ENCODE measurements around the gene TBC1D5.

Gene TBC1D5

GRCh38 chr3:17645074-17645698 lies 97.2 kb downstream of the TBC1D5 start:
- H3K4me3 Mint-ChIP-seq = no peak overlapping the region
- no peaks in the 10 kb centered on the region for H3K27me3 Mint-ChIP-seq (ENCODE audit: low read depth, poor library complexity)
- TF ChIP-seq CTCF (IDR thresholded peaks at IDR 0.05) = peak; percentile 64
- H3K36me3 Mint-ChIP-seq (ENCODE audit: low read depth) = no peaks in the 10 kb centered on the region
- H3K27ac Mint-ChIP-seq = no peak overlapping the region
- DNase-seq = peak; percentile 7
- H3K9me3 Mint-ChIP-seq = no peaks in the 10 kb centered on the region
- H3K4me1 Mint-ChIP-seq = no peaks in the 10 kb centered on the region

- TF ChIP-seq CTCF (IDR thresholded peaks at IDR 0.05) = no peak
- Mint-ChIP-seq H3K27me3 (ENCODE audit: low read depth, poor library complexity) (no peaks in the 10 kb centered on the region), H3K4me1 (no peaks in the 10 kb centered on the region), H3K36me3 (ENCODE audit: low read depth) (no peaks in the 10 kb centered on the region), H3K4me3 (no peak overlapping the region), H3K27ac (no peak overlapping the region), H3K9me3 (no peaks in the 10 kb centered on the region)
- no peak for DNase-seq
These were observed 98.7 kb downstream of the TBC1D5 start for GRCh38 chr3:17643691-17644090.

- Mint-ChIP-seq H3K4me1 (no peaks in the 10 kb centered on the region), H3K36me3 (ENCODE audit: low read depth) (peaks cover 8% of the 10 kb centered on the region), H3K4me3 (no peak overlapping the region), H3K27ac (no peak overlapping the region), H3K9me3 (no peaks in the 10 kb centered on the region), H3K27me3 (ENCODE audit: low read depth, poor library complexity) (no peaks in the 10 kb centered on the region)
- no peak for DNase-seq
- no peak for TF ChIP-seq CTCF (IDR thresholded peaks at IDR 0.05)
These were observed 100.0 kb downstream of the TBC1D5 start for GRCh38 chr3:17642474-17642873.

GRCh38 chr3:17640466-17640865 lies 102.0 kb downstream of the TBC1D5 start:
- Mint-ChIP-seq H3K9me3 (no peaks in the 10 kb centered on the region), H3K27ac (no peak overlapping the region)

GRCh38 chr3:17639765-17640164 lies 102.7 kb downstream of the TBC1D5 start:
- TF ChIP-seq CTCF (IDR thresholded peaks at IDR 0.05) = no peak
- Mint-ChIP-seq H3K4me1 (no peaks in the 10 kb centered on the region), H3K27ac (peak overlapping the region; percentile 3)

More at GRCh38 chr3:17640466-17640865, 102.0 kb downstream of the TBC1D5 start:
- TF ChIP-seq CTCF (IDR thresholded peaks at IDR 0.05) = no peak
- no peak for DNase-seq
- H3K36me3 Mint-ChIP-seq (ENCODE audit: low read depth) = peaks cover 9% of the 10 kb centered on the region
- no peaks in the 10 kb centered on the region for H3K27me3 Mint-ChIP-seq (ENCODE audit: low read depth, poor library complexity)
- H3K4me1 Mint-ChIP-seq = no peaks in the 10 kb centered on the region
- H3K4me3 Mint-ChIP-seq = no peak overlapping the region

GRCh38 chr3:17639257-17639656 lies 103.2 kb downstream of the TBC1D5 start:
- Mint-ChIP-seq H3K36me3 (ENCODE audit: low read depth) (peaks cover 16% of the 10 kb centered on the region), H3K4me1 (no peaks in the 10 kb centered on the region), H3K27ac (no peak overlapping the region), H3K27me3 (ENCODE audit: low read depth, poor library complexity) (no peaks in the 10 kb centered on the region), H3K9me3 (no peaks in the 10 kb centered on the region), H3K4me3 (no peak overlapping the region)
- TF ChIP-seq CTCF (IDR thresholded peaks at IDR 0.05) = no peak
- no peak for DNase-seq

More at GRCh38 chr3:17639765-17640164, 102.7 kb downstream of the TBC1D5 start:
- peaks cover 14% of the 10 kb centered on the region for H3K36me3 Mint-ChIP-seq (ENCODE audit: low read depth)
- no peaks in the 10 kb centered on the region for H3K9me3 Mint-ChIP-seq
- H3K4me3 Mint-ChIP-seq = no peak overlapping the region
- DNase-seq = no peak
- no peaks in the 10 kb centered on the region for H3K27me3 Mint-ChIP-seq (ENCODE audit: low read depth, poor library complexity)

All from nephron progenitor cell (in vitro differentiated cells).